PC-3 (cell line): ENCODE results near the gene VDR. TPM values are rescaled to one million over a fixed set of nuclear protein-coding genes. Genes with fewer than 3 reads are reported as not detected.

Experiments
- ATAC-seq: fragments of 200-7000 bp; cut with Tn5 transposase; 2 replicates; pipeline ENCODE4 v1.9.1; 2020; ENCODE audit warnings: mild to moderate bottlenecking, moderate library complexity
- BruUV-seq: library from RNA; stranded (reverse); fragments of 400-500 nt; replicated peaks from 2 replicates; lab custom pipeline; 2021; lab: Mats Ljungman, UMichigan
- CTCF ChIA-PET: fragments of 300-600 bp; sonication (Branson Sonifier 250); formaldehyde crosslinking; loops from one replicate; lab custom pipeline; 2022; ENCODE audit warnings: antibody characterized with exemption; lab: Charles Lee
- POLR2A ChIA-PET: fragments of 300-600 bp; sonication (Branson Sonifier 250); formaldehyde crosslinking; loops from one replicate; lab custom pipeline; 2022; ENCODE audit warnings: antibody characterized with exemption; ENCODE audit not compliant: unreplicated experiment; lab: Charles Lee
- DNase-seq: peaks from one replicate; pipeline ENCODE4 v3.0.0-alpha.2; 2015
- H2AFZ ChIP-seq: fragments of 300-600 bp; sonication (generic); 2 replicates; pipeline ENCODE4 v1.6.0; 2016; ENCODE audit warnings: antibody characterized with exemption, low read length
- H3F3A ChIP-seq: fragments of 300-600 bp; sonication (generic); one replicate; pipeline ENCODE4 v1.6.0; 2017; ENCODE audit warnings: antibody characterized with exemption, low read length, control low read depth, mild to moderate bottlenecking; ENCODE audit not compliant: unreplicated experiment
- H3K27ac ChIP-seq: fragments of 300-600 bp; sonication (generic); 2 replicates; pipeline ENCODE4 v1.5.1; 2016; ENCODE audit warnings: mild to moderate bottlenecking, low read length
- H3K27me3 ChIP-seq: fragments of 300-600 bp; sonication (generic); 2 replicates; pipeline ENCODE4 v1.6.1; 2016; ENCODE audit warnings: low read length, mixed read lengths
- H3K36me3 ChIP-seq: fragments of 300-600 bp; sonication (generic); 2 replicates; pipeline ENCODE4 v1.6.1; 2016; ENCODE audit warnings: low read depth, mixed run types, low read length, mixed read lengths
- H3K4me1 ChIP-seq: fragments of 300-600 bp; sonication (generic); 2 replicates; pipeline ENCODE4 v1.5.1; 2016; ENCODE audit warnings: low read length; ENCODE audit not compliant: insufficient read depth
- H3K4me2 ChIP-seq: fragments of 300-600 bp; sonication (generic); 2 replicates; pipeline ENCODE4 v1.6.0; 2016; ENCODE audit warnings: low read length
- H3K4me3 ChIP-seq: fragments of 300-600 bp; sonication (generic); 2 replicates; pipeline ENCODE4 v1.5.1; 2016; ENCODE audit warnings: mild to moderate bottlenecking, low read length, mixed read lengths
- H3K79me2 ChIP-seq: fragments of 300-600 bp; sonication (generic); 2 replicates; pipeline ENCODE4 v1.6.1; 2017; ENCODE audit warnings: low read length, mixed read lengths
- H3K9ac ChIP-seq: fragments of 300-600 bp; sonication (generic); 2 replicates; pipeline ENCODE4 v1.6.0; 2016; ENCODE audit warnings: mild to moderate bottlenecking, low read length
- H3K9me2 ChIP-seq: fragments of 300-600 bp; sonication (generic); replicated peaks from 2 replicates; pipeline ENCODE4 v1.6.1; 2016; ENCODE audit warnings: mixed run types, low read length, mixed read lengths
- H3K9me3 ChIP-seq: fragments of 300-600 bp; sonication (generic); 2 replicates; pipeline ENCODE4 v1.6.1; 2016; ENCODE audit warnings: low read length, mixed read lengths
- H4K20me1 ChIP-seq: fragments of 300-600 bp; sonication (generic); 2 replicates; pipeline ENCODE4 v1.6.1; 2016; ENCODE audit warnings: low read length, mixed read lengths
- CTCF ChIP-seq: fragments of 300-600 bp; sonication (generic); conservative IDR thresholded peaks from 2 replicates; pipeline ENCODE4 v1.5.1; 2017; ENCODE audit warnings: antibody characterized with exemption, low read depth, mild to moderate bottlenecking, low read length
- EZH2 ChIP-seq: fragments of 300-600 bp; sonication (generic); IDR thresholded peaks from one replicate; pipeline ENCODE4 v1.6.1; 2017; ENCODE audit warnings: antibody characterized with exemption, mild to moderate bottlenecking, low read length; ENCODE audit not compliant: unreplicated experiment
- EZH2phosphoT487 ChIP-seq: fragments of 300-600 bp; sonication (generic); IDR thresholded peaks from 2 replicates; pipeline ENCODE4 v1.6.1; 2018; ENCODE audit warnings: mild to moderate bottlenecking, antibody characterized with exemption, low read length, borderline replicate concordance
- intact Hi-C: fragments of 100-400 bp; cut with micrococcal nuclease; formaldehyde crosslinking; loops from 2 replicates; pipeline ENCODE4 v1.9.0; 2023
- total RNA-seq: library from RNA; depleted of rRNA; stranded (reverse); fragments of >200 nt; gene quantifications from 2 replicates; pipeline ENCODE4 v1.2.3, GENCODE V29; 2014

VDR gene
- total RNA-seq, 1 experiment from 2014 or later: 19.9 TPM

- no peak overlapping the region for H3K9ac ChIP-seq
- H2AFZ ChIP-seq: no peak overlapping the region
- ChIA-PET POLR2A (interaction anchor here (0.7 kb wide), 1 partner anchor 12 kb away, joined by 8 read pairs; no protein-coding TSS in a partner anchor), CTCF (interaction anchor here (1.1 kb wide), 1 partner anchor 30 kb away, joined by 3 read pairs; no protein-coding TSS in a partner anchor)
- H3K9me3 ChIP-seq: no peaks in the 10 kb centered on the region
- BruUV-seq: no TSS peak
- peaks cover 21% of the 10 kb centered on the region for H3K4me1 ChIP-seq
- H3K36me3 ChIP-seq: peaks cover 14% of the 10 kb centered on the region
- H4K20me1 ChIP-seq: peaks cover 24% of the 10 kb centered on the region; the same call in 1 of the 2 replicates
- H3K27ac ChIP-seq: no peak overlapping the region
- H3K4me2 ChIP-seq: no peak overlapping the region
- no peak overlapping the region for H3K4me3 ChIP-seq
- peak; percentile 19; the same call in 1 of the 2 replicates for ATAC-seq
- intact Hi-C loops: no loop called here
- peak; percentile 35 for DNase-seq
- H3K9me2 ChIP-seq: no peaks in the 10 kb centered on the region
- H3K79me2 ChIP-seq: peaks cover 100% of the 10 kb centered on the region
- H3F3A ChIP-seq: no peaks in the 10 kb centered on the region
- H3K27me3 ChIP-seq: no peaks in the 10 kb centered on the region
- TF ChIP-seq EZH2phosphoT487 (no peak), EZH2 (no peak), CTCF (0 out of 2 replicates have a peak, but pooled peaks have one; percentile 27)
Measured at GRCh38 chr12:47808574-47809365, 96.0 kb downstream of the VDR start.

GRCh38 chr12:47808050-47808449 lies 96.7 kb downstream of the VDR start:
- intact Hi-C loops: no loop called here
- no peaks in the 10 kb centered on the region for H3K9me3 ChIP-seq
- H3K27me3 ChIP-seq: no peaks in the 10 kb centered on the region
- DNase-seq: no peak
- H2AFZ ChIP-seq: no peak overlapping the region
- no peaks in the 10 kb centered on the region for H3F3A ChIP-seq
- H3K4me1 ChIP-seq: peaks cover 14% of the 10 kb centered on the region
- CTCF ChIA-PET: interaction anchor here (1.1 kb wide), 1 partner anchor 31 kb away, joined by 3 read pairs; no protein-coding TSS in a partner anchor
- no peak for TF ChIP-seq EZH2
- TF ChIP-seq EZH2phosphoT487: no peak
- TF ChIP-seq CTCF: no peak
- BruUV-seq: no TSS peak
- H3K9ac ChIP-seq: no peak overlapping the region
- H3K4me3 ChIP-seq: no peak overlapping the region
- no peak for ATAC-seq
- H4K20me1 ChIP-seq: peaks cover 27% of the 10 kb centered on the region; the same call in 1 of the 2 replicates
- no peak overlapping the region for H3K27ac ChIP-seq
- H3K4me2 ChIP-seq: no peak overlapping the region
- no peaks in the 10 kb centered on the region for H3K9me2 ChIP-seq
- H3K36me3 ChIP-seq: peaks cover 14% of the 10 kb centered on the region
- peaks cover 100% of the 10 kb centered on the region for H3K79me2 ChIP-seq
- POLR2A ChIA-PET: interaction anchor here (0.6 to 0.7 kb wide), 2 partner anchors 13 to 78 kb away, joined by 3 to 8 read pairs; no protein-coding TSS in a partner anchor

- Histone ChIP-seq H3K9ac (no peak overlapping the region), H3K9me3 (no peaks in the 10 kb centered on the region), H3K36me3 (peaks cover 14% of the 10 kb centered on the region), H3K27ac (no peak overlapping the region), H3K27me3 (no peaks in the 10 kb centered on the region), H3F3A (no peaks in the 10 kb centered on the region), H3K4me1 (peaks cover 9% of the 10 kb centered on the region), H3K79me2 (peaks cover 99% of the 10 kb centered on the region), H3K9me2 (no peaks in the 10 kb centered on the region), H3K4me3 (no peak overlapping the region), H3K4me2 (no peak overlapping the region), H4K20me1 (peaks cover 24% of the 10 kb centered on the region; the same call in 1 of the 2 replicates), H2AFZ (no peak overlapping the region)
- no peak for DNase-seq
- POLR2A ChIA-PET: interaction anchor here (0.6 kb wide), 1 partner anchor 78 kb away, joined by 3 read pairs; no protein-coding TSS in a partner anchor
- BruUV-seq: no TSS peak
- ATAC-seq: no peak
- CTCF ChIA-PET: interaction anchor here (1.1 kb wide), 1 partner anchor 31 kb away, joined by 3 read pairs; no protein-coding TSS in a partner anchor
- intact Hi-C loops: no loop called here
- no peak for TF ChIP-seq CTCF
- no peak for TF ChIP-seq EZH2phosphoT487
- TF ChIP-seq EZH2: no peak
Measured at GRCh38 chr12:47807338-47807737, 97.5 kb downstream of the VDR start.
